H9 (cell line): ENCODE results near the gene ST8SIA6. TPM values are rescaled to one million over a fixed set of nuclear protein-coding genes. Genes with fewer than 3 reads are reported as not detected.
A peak's percentile ranks its signal among the peaks of the same experiment; 100 is the strongest.

Source experiments
- DNase-seq: peaks from one replicate; pipeline ENCODE4 v3.0.0-alpha.2; 2017
- H2AFZ ChIP-seq: one replicate; pipeline ENCODE4 v1.6.1; 2013; ENCODE audit warnings: mild to moderate bottlenecking, low read length, control low read depth, moderate library complexity
- H2AK5ac ChIP-seq: 2 replicates; pipeline ENCODE4 v1.6.1; 2013; ENCODE audit warnings: low read length, control low read depth, mixed read lengths; ENCODE audit not compliant: insufficient read length
- H2BK120ac ChIP-seq: one replicate; pipeline ENCODE4 v1.6.1; 2013; ENCODE audit warnings: low read depth, mild to moderate bottlenecking, low read length, control low read depth, inconsistent platforms; ENCODE audit not compliant: poor library complexity, severe bottlenecking
- H2BK12ac ChIP-seq: 2 replicates; pipeline ENCODE4 v1.6.1; 2013; ENCODE audit warnings: low read length, control low read depth, mixed read lengths, low read depth; ENCODE audit not compliant: insufficient read length
- H2BK15ac ChIP-seq: 2 replicates; pipeline ENCODE4 v1.6.1; 2013; ENCODE audit warnings: low read depth, low read length, control low read depth
- H2BK20ac ChIP-seq: one replicate; pipeline ENCODE4 v1.6.1; 2013; ENCODE audit warnings: low read depth, mild to moderate bottlenecking, low read length, control low read depth, inconsistent platforms; ENCODE audit not compliant: poor library complexity, severe bottlenecking
- H2BK5ac ChIP-seq: 2 replicates; pipeline ENCODE4 v1.6.1; 2013; ENCODE audit warnings: low read length, control low read depth, mixed read lengths; ENCODE audit not compliant: insufficient read length
- H3K14ac ChIP-seq: 2 replicates; pipeline ENCODE4 v1.6.1; 2013; ENCODE audit warnings: low read length, control low read depth; ENCODE audit not compliant: insufficient read depth
- H3K18ac ChIP-seq: 2 replicates; pipeline ENCODE4 v1.6.1; 2013; ENCODE audit warnings: low read depth, mild to moderate bottlenecking, mixed read lengths, low read length, control low read depth; ENCODE audit not compliant: insufficient read length
- H3K23ac ChIP-seq: 2 replicates; pipeline ENCODE4 v1.6.1; 2013; ENCODE audit warnings: low read length, control low read depth, mixed read lengths, low read depth; ENCODE audit not compliant: insufficient read length
- H3K23me2 ChIP-seq: 2 replicates; pipeline ENCODE4 v1.6.1; 2013; ENCODE audit warnings: low read depth, mild to moderate bottlenecking, mixed read lengths, low read length, control low read depth; ENCODE audit not compliant: insufficient read length, poor library complexity, severe bottlenecking
- H3K27ac ChIP-seq: 2 replicates; pipeline ENCODE4 v1.5.1; 2013; ENCODE audit warnings: low read length, control low read depth, mixed read lengths, low read depth; ENCODE audit not compliant: insufficient read length
- H3K27me3 ChIP-seq: 2 replicates; pipeline ENCODE4 v1.6.1; 2013; ENCODE audit warnings: low read length, control low read depth, inconsistent platforms; ENCODE audit not compliant: insufficient read depth
- H3K4ac ChIP-seq: 2 replicates; pipeline ENCODE4 v1.6.1; 2013; ENCODE audit warnings: low read depth, mild to moderate bottlenecking, control low read depth, inconsistent platforms, low read length, moderate library complexity
- H3K4me1 ChIP-seq: 2 replicates; pipeline ENCODE4 v1.6.1; 2013; ENCODE audit warnings: low read length, control low read depth, inconsistent platforms; ENCODE audit not compliant: insufficient read depth
- H3K4me2 ChIP-seq: 2 replicates; pipeline ENCODE4 v1.6.1; 2013; ENCODE audit warnings: low read length, control low read depth, mixed read lengths; ENCODE audit not compliant: insufficient read length, insufficient read depth
- H3K56ac ChIP-seq: 2 replicates; pipeline ENCODE4 v1.6.1; 2013; ENCODE audit warnings: low read depth, mild to moderate bottlenecking, mixed read lengths, low read length, control low read depth; ENCODE audit not compliant: insufficient read length
- H3K79me1 ChIP-seq: 2 replicates; pipeline ENCODE4 v1.6.1; 2013; ENCODE audit warnings: low read depth, mild to moderate bottlenecking, moderate library complexity, low read length, control low read depth, inconsistent platforms; ENCODE audit not compliant: insufficient read depth, poor library complexity, severe bottlenecking
- H3K79me2 ChIP-seq: 2 replicates; pipeline ENCODE4 v1.6.1; 2013; ENCODE audit warnings: low read length, control low read depth, inconsistent platforms; ENCODE audit not compliant: insufficient read depth
- H3K9ac ChIP-seq: 2 replicates; pipeline ENCODE4 v1.6.1; 2013; ENCODE audit warnings: low read length, control low read depth, mixed read lengths; ENCODE audit not compliant: insufficient read length; ENCODE audit errors: extremely low read depth
- H3K9me3 ChIP-seq: one replicate; pipeline ENCODE4 v1.6.1; 2013; ENCODE audit warnings: low read depth, low read length, inconsistent platforms; ENCODE audit not compliant: control insufficient read depth
- H3T11ph ChIP-seq: one replicate; pipeline ENCODE4 v1.6.1; 2013; ENCODE audit warnings: mild to moderate bottlenecking, low read length, control low read depth, inconsistent platforms
- H4K20me1 ChIP-seq: one replicate; pipeline ENCODE4 v1.6.1; 2013; ENCODE audit not compliant: control insufficient read depth, insufficient read length, insufficient read depth
- H4K5ac ChIP-seq: 2 replicates; pipeline ENCODE4 v1.6.1; 2013; ENCODE audit warnings: low read depth, mild to moderate bottlenecking, mixed read lengths, low read length, control low read depth; ENCODE audit not compliant: insufficient read length
- H4K8ac ChIP-seq: replicated peaks from 2 replicates; pipeline ENCODE4 v1.6.1; 2013; ENCODE audit warnings: low read length, control low read depth, mixed read lengths, low read depth; ENCODE audit not compliant: insufficient read length
- H4K91ac ChIP-seq: 2 replicates; pipeline ENCODE4 v1.6.1; 2013; ENCODE audit warnings: low read depth, mild to moderate bottlenecking, moderate library complexity, mixed read lengths, low read length, control low read depth; ENCODE audit not compliant: insufficient read length
- H3K27ac Mint-ChIP-seq, 3 experiments: 2 replicates in 2 of 3; 3 replicates in 1 of 3; pipeline ENCODE4 v1.8.0; 2020 to 2021; ENCODE audit warnings: mixed read lengths in 3 of 3, mild to moderate bottlenecking in 1 of 3, moderate library complexity in 1 of 3
- H3K27me3 Mint-ChIP-seq: 2 replicates; pipeline ENCODE4 v1.8.0; 2021; ENCODE audit warnings: low read depth, mild to moderate bottlenecking, moderate library complexity, mixed read lengths
- H3K36me3 Mint-ChIP-seq, 3 experiments: 2 replicates in 2 of 3; 3 replicates in 1 of 3; pipeline ENCODE4 v1.8.0; 2020 to 2021; ENCODE audit warnings: low read depth in 3 of 3, mixed read lengths in 3 of 3; ENCODE audit not compliant: insufficient read depth in 1 of 3
- H3K4me1 Mint-ChIP-seq, 2 experiments: 2 replicates each; pipeline ENCODE4 v1.8.0; 2020; ENCODE audit warnings: mixed read lengths in 2 of 2
- H3K4me3 Mint-ChIP-seq, 2 experiments: 2 replicates in 1 of 2; 3 replicates in 1 of 2; pipeline ENCODE4 v1.8.0; 2020 to 2021; ENCODE audit warnings: mild to moderate bottlenecking in 2 of 2, mixed read lengths in 2 of 2, moderate library complexity in 1 of 2
- H3K9me3 Mint-ChIP-seq, 2 experiments: 2 replicates in 1 of 2; 3 replicates in 1 of 2; pipeline ENCODE4 v1.8.0; 2020; ENCODE audit warnings: mild to moderate bottlenecking in 2 of 2, mixed read lengths in 2 of 2, moderate library complexity in 1 of 2
- CTCF ChIP-seq: fragments of 200-600 bp; sonication (generic); conservative IDR thresholded peaks from 3 replicates; pipeline ENCODE4 v1.8.0; 2021; ENCODE audit warnings: antibody characterized with exemption, mild to moderate bottlenecking
- WGBS: extraction: QIAGEN DNeasy Blood & Tissue Kit; methylation state at CpG from one replicate; pipeline ENCODE4 v1.1.7; 2013; ENCODE audit warnings: missing lambda C conversion rate, low lambda C conversion rate, mixed read lengths; ENCODE audit not compliant: insufficient read length; ENCODE audit errors: extremely low coverage; 5-methylcytosine and 5-hydroxymethylcytosine counted together
- total RNA-seq: library from RNA; stranded (reverse); gene quantifications from 2 replicates; pipeline ENCODE4 v1.2.1, GENCODE V29; 2021

Gene ST8SIA6
- total RNA-seq, 1 experiment from 2014 or later, result 0.37 TPM

- Mint-ChIP-seq H3K36me3 (no peaks in the 10 kb centered on the region), H3K4me3 (no peak overlapping the region), H3K9me3 (no peaks in the 10 kb centered on the region), H3K4me1 (peaks cover 15 to 16% of the 10 kb centered on the region in 2 experiments), H3K27me3 (no peaks in the 10 kb centered on the region; the same call in 1 of the 2 replicates), H3K27ac (peak overlapping the region in 1 of 3 experiments; percentile 2; a peak in 1 of 7 replicates)
- Histone ChIP-seq H3K23ac (no peak overlapping the region), H3K4me1 (0 out of 2 replicates have a peak, but pooled peaks cover 3% of the 10 kb centered on the region), H2BK15ac (no peak overlapping the region), H4K5ac (no peak overlapping the region), H3T11ph (no peak overlapping the region), H2AFZ (no peak overlapping the region), H3K23me2 (no peaks in the 10 kb centered on the region), H4K8ac (no peak overlapping the region), H4K20me1 (no peaks in the 10 kb centered on the region), H3K9me3 (no peaks in the 10 kb centered on the region), H3K9ac (no peak overlapping the region), H4K91ac (no peak overlapping the region), H3K4ac (no peak overlapping the region), H2AK5ac (no peak overlapping the region), H3K79me1 (no peaks in the 10 kb centered on the region), H2BK12ac (no peak overlapping the region), H2BK5ac (no peak overlapping the region), H3K56ac (no peak overlapping the region), H3K79me2 (no peaks in the 10 kb centered on the region), H3K27ac (no peak overlapping the region), H3K14ac (no peak overlapping the region), H2BK20ac (no peak overlapping the region), H3K27me3 (no peaks in the 10 kb centered on the region), H3K4me2 (no peak overlapping the region), H2BK120ac (no peak overlapping the region), H3K18ac (no peak overlapping the region)
- no peak for DNase-seq
- WGBS, result no CpG with 5 or more reads among the region's 17 CpGs
- no peak for TF ChIP-seq CTCF
These were observed 25.9 kb downstream of the ST8SIA6 start for GRCh38 chr10:17428351-17429097.
